ENCODE data around the gene SAMM50. TPM values are rescaled to one million over a fixed set of nuclear protein-coding genes. Genes with fewer than 3 reads are reported as not detected.

Gene SAMM50
- total RNA-seq, 4 donors from 2014 or later, result 27.6 to 45.4 (median 32.3) TPM

DNA sequence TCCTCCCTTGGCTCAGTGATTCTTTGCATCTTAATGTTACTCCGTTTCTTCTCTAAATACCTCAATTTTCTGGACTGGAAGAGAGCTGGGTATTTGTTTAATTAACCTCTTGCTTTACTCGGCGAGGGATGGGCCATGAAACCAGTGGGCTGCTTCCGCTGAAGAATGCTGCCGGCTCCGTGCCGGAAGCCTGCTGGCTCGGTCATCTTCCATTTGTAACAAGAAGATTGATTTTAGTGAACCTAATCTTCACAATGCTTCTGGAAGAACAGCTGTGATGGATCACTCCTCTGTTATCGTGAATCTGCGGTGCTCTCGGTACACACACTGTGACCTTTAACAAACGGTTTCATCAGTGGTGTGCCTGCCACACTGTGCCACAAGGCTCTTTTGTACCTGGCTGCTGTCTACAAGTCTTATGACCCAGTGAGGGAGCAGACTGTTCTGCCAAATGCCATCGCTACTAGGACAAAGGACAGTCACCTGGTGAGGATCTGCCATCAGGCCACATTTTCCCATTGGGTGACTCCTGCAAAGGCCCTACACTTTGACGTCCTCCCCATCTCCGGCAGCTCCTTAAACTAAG, 43.5 kb downstream of the SAMM50 start:
- ATAC-seq (ENCODE audit: low FRiP score) (no peak), DNase-seq (ENCODE audit: low spot score) (no peak)
- TF ChIP-seq CTCF (IDR thresholded peaks at IDR 0.05), result no peak

- no peak for TF ChIP-seq CTCF (IDR thresholded peaks at IDR 0.05)
- DNase-seq (ENCODE audit: low spot score), result no peak
- no peak for ATAC-seq (ENCODE audit: low FRiP score)
Measured at GRCh38 chr22:43999378-43999777, 44.1 kb downstream of the SAMM50 start.

- DNase-seq (ENCODE audit: low spot score) (no peak), ATAC-seq (ENCODE audit: low FRiP score) (no peak)
- no peak for TF ChIP-seq CTCF (IDR thresholded peaks at IDR 0.05)
Measured at GRCh38 chr22:44000123-44000522, 44.9 kb downstream of the SAMM50 start.

- DNase-seq (ENCODE audit: low spot score) (no peak), ATAC-seq (ENCODE audit: low FRiP score) (no peak)
- TF ChIP-seq CTCF (IDR thresholded peaks at IDR 0.05), result no peak
Measured at GRCh38 chr22:44001521-44001920, 46.3 kb downstream of the SAMM50 start.

DNA sequence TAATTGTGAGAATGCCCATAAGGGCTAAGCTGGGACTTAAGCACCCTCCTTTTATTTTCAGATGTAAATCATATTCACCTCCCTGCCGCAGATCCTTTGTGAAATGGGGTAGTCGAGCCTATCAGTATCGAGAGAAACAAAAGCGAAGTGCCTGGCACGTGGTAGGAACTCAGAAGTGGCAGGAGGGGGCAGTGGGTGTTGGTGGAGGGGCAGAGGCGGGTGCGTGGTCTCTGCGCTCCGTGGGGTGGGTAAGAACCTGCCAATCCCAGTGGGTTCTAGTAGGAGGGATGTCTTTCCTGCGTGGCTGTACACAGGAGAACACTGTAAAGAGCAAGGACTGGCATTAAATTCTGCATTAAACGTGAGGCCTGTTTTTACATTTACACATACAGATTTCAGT, 47.1 kb downstream of the SAMM50 start:
- DNase-seq (ENCODE audit: low spot score) (no peak), ATAC-seq (ENCODE audit: low FRiP score) (no peak)
- no peak for TF ChIP-seq CTCF (IDR thresholded peaks at IDR 0.05)

- ATAC-seq (ENCODE audit: low FRiP score) (no peak), DNase-seq (ENCODE audit: low spot score) (no peak)
- no peak for TF ChIP-seq CTCF (IDR thresholded peaks at IDR 0.05)
Measured at GRCh38 chr22:44002997-44003396, 47.8 kb downstream of the SAMM50 start.

DNA sequence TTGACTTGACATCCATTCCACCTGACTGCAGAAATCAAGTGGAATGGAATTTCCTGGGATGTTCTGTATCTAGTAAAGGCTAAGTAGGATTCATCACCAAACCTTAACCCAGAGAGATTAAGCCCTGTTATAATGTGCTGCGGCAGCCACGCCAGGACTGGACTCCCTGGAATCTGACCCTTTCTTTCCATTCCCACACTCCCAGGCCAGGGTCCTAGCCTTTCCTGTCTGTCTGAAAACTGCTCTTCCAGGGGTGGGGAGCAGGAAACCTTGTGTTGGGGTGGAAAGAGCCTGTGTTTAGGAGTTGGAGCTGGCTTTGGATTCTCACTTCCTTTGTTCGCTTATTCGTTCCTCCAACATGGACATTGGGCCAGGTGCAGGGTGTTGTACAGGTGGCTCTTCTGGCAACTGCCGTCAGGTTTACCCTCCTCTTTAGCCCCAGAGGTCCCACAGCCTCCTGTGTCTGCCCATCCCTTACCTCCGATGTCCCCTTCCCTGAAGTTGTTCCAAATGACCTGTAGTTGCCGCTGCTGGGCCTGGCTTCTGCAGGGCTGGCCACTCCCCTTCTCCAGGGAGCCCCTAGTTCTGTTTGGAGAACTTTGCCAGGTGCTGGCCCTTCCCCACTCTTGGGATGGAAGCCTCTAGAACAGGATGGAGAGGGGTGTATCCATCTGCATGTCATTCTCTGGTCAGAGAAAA, 48.3 kb downstream of the SAMM50 start:
- DNase-seq (ENCODE audit: low spot score), result no peak
- no peak for TF ChIP-seq CTCF (IDR thresholded peaks at IDR 0.05)
- no peak for ATAC-seq (ENCODE audit: low FRiP score)

Measured in omental fat pad (tissue), 4 donors.